Measurements from ENCODE around the gene RPL5. TPM values are rescaled to one million over a fixed set of nuclear protein-coding genes. Genes with fewer than 3 reads are reported as not detected.

RPL5 gene
- total and polyA plus RNA-seq, 9 of the 15 experiments (the other 6 are each of a cell fraction or from before 2014, with no cell fraction given), result 1,467 to 4,252 (median 2,454) TPM

DNA sequence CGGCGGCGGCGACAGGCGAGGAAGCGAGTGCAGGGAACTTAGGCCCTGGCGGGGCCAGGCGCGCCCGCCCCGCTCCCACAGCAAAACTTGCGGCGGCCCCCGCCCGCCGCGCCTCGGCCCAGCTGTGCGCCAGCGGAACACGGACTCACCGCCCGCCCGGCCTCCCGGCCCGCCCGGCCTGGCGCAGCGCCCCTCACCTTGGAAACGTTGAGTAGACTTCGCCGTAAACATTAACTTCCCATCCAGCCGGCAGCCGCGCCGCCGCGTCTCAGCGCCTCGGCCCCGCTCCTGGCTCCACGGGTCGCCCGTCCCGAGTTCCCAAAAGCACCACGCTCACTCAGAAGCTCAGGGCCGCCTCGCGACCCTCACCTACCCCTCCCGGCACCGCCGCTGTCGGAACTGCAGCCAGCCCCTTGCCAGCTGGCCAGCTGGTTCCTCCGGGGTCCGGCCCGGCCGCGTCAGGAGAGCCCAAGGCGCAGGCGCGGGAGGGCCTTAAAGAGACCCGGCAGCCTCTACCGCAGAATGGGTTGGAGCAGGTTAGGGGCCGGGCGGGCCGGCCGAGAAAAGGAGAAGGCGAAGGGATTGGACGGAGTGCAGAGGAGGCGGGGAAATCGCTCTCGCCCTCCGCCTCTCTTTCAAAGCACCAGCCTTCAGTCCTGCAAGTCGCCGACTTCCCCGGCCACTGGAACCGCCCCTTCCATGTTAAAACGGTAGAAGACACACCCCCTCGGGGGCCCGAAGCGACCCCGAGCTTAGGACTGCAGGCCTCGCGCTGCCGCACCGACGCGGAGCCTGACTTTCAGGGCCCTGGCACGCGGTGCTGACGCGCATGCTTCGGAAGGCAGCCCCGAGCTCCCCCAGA is 47.0 kb upstream of the RPL5 start, which contains the start of gene EVI5 (continued):
- TF ChIP-seq, protein P1, sequence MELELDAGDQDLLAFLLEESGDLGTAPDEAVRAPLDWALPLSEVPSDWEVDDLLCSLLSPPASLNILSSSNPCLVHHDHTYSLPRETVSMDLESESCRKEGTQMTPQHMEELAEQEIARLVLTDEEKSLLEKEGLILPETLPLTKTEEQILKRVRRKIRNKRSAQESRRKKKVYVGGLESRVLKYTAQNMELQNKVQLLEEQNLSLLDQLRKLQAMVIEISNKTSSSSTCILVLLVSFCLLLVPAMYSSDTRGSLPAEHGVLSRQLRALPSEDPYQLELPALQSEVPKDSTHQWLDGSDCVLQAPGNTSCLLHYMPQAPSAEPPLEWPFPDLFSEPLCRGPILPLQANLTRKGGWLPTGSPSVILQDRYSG (tag; conservative IDR thresholded peaks at IDR 0.05; ENCODE audit: low read depth), result peak; percentile 80; the same call in 1 of the 2 replicates
- no peak for TF ChIP-seq ARHGAP35 (IDR thresholded peaks at IDR 0.05; ENCODE audit: partially characterized antibody)
- TF ChIP-seq ZZZ3 (IDR thresholded peaks at IDR 0.05), result no peak
- TF ChIP-seq ZNF584 (CRISPR knock-in tag; IDR thresholded peaks at IDR 0.05; ENCODE audit: low read depth), result no peak; the same call in 1 of the 2 replicates
- TF ChIP-seq, protein P2, sequence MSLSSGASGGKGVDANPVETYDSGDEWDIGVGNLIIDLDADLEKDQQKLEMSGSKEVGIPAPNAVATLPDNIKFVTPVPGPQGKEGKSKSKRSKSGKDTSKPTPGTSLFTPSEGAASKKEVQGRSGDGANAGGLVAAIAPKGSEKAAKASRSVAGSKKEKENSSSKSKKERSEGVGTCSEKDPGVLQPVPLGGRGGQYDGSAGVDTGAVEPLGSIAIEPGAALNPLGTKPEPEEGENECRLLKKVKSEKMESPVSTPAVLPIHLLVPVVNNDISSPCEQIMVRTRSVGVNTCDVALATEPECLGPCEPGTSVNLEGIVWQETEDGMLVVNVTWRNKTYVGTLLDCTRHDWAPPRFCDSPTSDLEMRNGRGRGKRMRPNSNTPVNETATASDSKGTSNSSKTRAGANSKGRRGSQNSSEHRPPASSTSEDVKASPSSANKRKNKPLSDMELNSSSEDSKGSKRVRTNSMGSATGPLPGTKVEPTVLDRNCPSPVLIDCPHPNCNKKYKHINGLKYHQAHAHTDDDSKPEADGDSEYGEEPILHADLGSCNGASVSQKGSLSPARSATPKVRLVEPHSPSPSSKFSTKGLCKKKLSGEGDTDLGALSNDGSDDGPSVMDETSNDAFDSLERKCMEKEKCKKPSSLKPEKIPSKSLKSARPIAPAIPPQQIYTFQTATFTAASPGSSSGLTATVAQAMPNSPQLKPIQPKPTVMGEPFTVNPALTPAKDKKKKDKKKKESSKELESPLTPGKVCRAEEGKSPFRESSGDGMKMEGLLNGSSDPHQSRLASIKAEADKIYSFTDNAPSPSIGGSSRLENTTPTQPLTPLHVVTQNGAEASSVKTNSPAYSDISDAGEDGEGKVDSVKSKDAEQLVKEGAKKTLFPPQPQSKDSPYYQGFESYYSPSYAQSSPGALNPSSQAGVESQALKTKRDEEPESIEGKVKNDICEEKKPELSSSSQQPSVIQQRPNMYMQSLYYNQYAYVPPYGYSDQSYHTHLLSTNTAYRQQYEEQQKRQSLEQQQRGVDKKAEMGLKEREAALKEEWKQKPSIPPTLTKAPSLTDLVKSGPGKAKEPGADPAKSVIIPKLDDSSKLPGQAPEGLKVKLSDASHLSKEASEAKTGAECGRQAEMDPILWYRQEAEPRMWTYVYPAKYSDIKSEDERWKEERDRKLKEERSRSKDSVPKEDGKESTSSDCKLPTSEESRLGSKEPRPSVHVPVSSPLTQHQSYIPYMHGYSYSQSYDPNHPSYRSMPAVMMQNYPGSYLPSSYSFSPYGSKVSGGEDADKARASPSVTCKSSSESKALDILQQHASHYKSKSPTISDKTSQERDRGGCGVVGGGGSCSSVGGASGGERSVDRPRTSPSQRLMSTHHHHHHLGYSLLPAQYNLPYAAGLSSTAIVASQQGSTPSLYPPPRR (CRISPR knock-in tag; IDR thresholded peaks at IDR 0.05; ENCODE audit: borderline replicate concordance), result 0 out of 2 replicates have a peak, but pooled peaks have one; percentile 46
- TF ChIP-seq, protein P3, sequence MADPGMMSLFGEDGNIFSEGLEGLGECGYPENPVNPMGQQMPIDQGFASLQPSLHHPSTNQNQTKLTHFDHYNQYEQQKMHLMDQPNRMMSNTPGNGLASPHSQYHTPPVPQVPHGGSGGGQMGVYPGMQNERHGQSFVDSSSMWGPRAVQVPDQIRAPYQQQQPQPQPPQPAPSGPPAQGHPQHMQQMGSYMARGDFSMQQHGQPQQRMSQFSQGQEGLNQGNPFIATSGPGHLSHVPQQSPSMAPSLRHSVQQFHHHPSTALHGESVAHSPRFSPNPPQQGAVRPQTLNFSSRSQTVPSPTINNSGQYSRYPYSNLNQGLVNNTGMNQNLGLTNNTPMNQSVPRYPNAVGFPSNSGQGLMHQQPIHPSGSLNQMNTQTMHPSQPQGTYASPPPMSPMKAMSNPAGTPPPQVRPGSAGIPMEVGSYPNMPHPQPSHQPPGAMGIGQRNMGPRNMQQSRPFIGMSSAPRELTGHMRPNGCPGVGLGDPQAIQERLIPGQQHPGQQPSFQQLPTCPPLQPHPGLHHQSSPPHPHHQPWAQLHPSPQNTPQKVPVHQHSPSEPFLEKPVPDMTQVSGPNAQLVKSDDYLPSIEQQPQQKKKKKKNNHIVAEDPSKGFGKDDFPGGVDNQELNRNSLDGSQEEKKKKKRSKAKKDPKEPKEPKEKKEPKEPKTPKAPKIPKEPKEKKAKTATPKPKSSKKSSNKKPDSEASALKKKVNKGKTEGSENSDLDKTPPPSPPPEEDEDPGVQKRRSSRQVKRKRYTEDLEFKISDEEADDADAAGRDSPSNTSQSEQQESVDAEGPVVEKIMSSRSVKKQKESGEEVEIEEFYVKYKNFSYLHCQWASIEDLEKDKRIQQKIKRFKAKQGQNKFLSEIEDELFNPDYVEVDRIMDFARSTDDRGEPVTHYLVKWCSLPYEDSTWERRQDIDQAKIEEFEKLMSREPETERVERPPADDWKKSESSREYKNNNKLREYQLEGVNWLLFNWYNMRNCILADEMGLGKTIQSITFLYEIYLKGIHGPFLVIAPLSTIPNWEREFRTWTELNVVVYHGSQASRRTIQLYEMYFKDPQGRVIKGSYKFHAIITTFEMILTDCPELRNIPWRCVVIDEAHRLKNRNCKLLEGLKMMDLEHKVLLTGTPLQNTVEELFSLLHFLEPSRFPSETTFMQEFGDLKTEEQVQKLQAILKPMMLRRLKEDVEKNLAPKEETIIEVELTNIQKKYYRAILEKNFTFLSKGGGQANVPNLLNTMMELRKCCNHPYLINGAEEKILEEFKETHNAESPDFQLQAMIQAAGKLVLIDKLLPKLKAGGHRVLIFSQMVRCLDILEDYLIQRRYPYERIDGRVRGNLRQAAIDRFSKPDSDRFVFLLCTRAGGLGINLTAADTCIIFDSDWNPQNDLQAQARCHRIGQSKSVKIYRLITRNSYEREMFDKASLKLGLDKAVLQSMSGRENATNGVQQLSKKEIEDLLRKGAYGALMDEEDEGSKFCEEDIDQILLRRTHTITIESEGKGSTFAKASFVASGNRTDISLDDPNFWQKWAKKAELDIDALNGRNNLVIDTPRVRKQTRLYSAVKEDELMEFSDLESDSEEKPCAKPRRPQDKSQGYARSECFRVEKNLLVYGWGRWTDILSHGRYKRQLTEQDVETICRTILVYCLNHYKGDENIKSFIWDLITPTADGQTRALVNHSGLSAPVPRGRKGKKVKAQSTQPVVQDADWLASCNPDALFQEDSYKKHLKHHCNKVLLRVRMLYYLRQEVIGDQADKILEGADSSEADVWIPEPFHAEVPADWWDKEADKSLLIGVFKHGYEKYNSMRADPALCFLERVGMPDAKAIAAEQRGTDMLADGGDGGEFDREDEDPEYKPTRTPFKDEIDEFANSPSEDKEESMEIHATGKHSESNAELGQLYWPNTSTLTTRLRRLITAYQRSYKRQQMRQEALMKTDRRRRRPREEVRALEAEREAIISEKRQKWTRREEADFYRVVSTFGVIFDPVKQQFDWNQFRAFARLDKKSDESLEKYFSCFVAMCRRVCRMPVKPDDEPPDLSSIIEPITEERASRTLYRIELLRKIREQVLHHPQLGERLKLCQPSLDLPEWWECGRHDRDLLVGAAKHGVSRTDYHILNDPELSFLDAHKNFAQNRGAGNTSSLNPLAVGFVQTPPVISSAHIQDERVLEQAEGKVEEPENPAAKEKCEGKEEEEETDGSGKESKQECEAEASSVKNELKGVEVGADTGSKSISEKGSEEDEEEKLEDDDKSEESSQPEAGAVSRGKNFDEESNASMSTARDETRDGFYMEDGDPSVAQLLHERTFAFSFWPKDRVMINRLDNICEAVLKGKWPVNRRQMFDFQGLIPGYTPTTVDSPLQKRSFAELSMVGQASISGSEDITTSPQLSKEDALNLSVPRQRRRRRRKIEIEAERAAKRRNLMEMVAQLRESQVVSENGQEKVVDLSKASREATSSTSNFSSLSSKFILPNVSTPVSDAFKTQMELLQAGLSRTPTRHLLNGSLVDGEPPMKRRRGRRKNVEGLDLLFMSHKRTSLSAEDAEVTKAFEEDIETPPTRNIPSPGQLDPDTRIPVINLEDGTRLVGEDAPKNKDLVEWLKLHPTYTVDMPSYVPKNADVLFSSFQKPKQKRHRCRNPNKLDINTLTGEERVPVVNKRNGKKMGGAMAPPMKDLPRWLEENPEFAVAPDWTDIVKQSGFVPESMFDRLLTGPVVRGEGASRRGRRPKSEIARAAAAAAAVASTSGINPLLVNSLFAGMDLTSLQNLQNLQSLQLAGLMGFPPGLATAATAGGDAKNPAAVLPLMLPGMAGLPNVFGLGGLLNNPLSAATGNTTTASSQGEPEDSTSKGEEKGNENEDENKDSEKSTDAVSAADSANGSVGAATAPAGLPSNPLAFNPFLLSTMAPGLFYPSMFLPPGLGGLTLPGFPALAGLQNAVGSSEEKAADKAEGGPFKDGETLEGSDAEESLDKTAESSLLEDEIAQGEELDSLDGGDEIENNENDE (IDR thresholded peaks at IDR 0.05; ENCODE audit: low read depth, low read length), result no peak
- 0 out of 4 replicates have a peak, but pooled peaks of 1 of the 2 experiments have one; percentile 26 for TF ChIP-seq FOXA3 (CRISPR knock-in tag; conservative IDR thresholded peaks at IDR 0.05 in 1 of 2, IDR thresholded peaks at IDR 0.05 in 1 of 2)

All from K562 (cell line).